ENCODE data around the gene SERPINE3.

SERPINE3 gene

DNA sequence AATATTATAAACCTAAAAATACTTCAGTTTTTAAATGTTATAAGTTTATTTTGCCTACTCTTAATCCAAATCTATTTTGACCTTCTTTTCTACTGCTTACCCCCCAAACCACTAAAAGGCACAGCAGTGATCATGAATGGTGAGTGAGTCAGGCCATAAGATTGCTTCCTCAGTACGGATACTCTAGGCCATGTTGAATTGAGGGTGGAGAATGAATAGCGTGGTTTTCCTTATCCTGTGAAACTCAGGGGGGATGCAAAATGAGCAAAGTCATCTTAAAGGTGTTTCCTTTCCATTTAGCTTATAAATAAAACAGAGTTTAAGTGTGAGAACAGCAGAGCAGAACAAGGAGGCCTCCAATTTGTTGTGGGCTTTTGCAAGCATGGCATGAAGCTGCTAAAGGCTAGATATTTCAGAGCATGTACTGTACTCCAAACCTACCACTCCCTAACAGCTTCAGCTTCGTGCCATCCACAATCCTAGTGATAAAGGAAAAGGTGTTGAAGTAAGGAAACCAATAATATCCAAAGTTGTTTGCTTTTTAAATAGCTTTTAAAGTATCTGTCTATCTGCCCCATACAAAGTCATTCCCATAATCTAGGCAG, 25.0 kb downstream of the SERPINE3 start:
- DNase-seq, result no peak

GRCh38 chr13:51370116-51370515, 30.6 kb downstream of the SERPINE3 start:
- DNase-seq, result no peak

DNA sequence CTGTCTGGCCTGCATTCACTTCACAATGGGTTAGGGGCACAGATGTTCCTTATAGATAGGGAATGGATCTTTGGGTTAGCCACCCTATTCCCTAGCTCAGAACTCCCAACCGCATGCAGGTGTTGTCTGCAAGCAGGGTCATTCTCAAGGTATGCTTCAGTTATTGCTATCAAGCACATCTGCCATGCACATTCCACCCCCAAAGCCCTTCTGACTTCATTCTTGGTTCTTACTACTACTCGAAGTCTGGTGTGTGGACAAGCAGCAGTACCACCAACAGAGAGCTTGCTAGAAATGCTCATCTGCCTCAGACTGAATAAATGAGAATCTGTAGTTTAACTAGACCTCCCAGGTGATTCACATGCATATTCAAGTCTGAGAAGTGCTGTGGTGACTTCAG, 31.3 kb downstream of the SERPINE3 start:
- DNase-seq, result no peak

DNA sequence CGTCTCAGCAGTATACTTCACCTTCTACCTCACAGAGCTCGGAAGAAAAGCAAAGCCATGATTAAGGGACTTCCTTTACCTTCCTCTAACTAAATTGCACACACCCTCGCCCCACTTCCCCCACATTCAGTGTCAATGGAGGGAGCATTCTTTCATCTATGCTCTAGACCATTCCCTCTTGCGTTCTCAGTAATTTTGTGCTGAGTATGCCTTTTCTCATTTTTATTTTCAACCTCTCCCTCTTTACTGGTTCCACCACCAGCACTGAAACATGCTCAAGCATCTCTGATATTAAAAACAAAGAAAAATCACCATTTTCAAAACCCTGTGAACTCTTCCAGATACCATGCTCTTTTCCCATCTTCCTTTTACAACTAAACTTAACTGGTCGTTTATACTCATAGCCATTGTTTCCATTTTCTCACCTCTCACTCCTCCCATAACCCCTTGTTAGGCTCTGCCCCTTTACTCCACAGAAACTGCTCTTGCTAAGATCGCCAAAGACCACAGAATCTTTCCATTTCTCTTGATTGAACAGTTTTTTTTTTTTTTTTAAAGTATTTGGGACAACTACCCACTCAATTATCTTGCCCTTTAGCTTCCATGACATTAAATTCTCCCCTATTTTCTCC, 32.4 kb downstream of the SERPINE3 start:
- DNase-seq, result no peak

GRCh38 chr13:51373451-51373850, 34.0 kb downstream of the SERPINE3 start:
- DNase-seq, result no peak

DNA sequence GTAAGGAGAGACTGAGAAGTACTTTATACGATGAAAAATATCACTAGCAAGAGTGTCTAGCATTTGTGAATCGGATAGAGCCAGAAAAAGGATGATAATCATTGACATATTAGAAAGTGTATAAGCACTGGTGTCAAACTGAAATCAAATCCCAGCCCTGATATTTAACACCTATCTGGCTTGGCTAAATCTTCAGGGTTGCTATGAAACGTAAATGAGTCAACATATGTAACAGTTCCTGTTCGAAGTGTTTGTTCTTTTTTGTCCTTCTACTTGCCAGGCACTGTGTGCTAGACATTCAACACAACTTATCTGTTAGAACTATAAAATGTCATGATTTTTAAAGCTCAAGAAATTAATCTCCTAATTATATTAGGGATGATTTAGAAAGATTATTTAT, 40.8 kb downstream of the SERPINE3 start:
- DNase-seq, result no peak

DNA sequence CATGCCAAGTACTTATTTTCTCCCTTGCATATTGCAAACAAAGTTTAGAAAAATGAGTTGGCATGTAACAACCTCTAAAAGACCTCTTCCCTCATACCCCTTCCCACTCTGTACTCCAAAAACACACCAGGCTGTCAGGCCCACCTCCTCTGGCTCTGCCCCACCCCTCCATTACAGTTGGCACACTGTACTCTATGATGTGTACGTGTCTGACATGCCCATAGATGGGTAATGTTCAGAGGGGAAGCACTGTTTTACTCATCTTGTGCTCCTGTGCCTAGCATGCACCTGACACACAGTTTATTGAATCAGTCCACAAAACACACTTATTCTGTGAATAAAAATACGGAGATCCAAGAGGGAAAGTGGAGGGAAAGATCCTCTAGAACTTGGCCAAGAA, 45.6 kb downstream of the SERPINE3 start:
- no peak for DNase-seq

GRCh38 chr13:51394724-51395123, 55.2 kb downstream of the SERPINE3 start:
- DNase-seq, result no peak

DNA sequence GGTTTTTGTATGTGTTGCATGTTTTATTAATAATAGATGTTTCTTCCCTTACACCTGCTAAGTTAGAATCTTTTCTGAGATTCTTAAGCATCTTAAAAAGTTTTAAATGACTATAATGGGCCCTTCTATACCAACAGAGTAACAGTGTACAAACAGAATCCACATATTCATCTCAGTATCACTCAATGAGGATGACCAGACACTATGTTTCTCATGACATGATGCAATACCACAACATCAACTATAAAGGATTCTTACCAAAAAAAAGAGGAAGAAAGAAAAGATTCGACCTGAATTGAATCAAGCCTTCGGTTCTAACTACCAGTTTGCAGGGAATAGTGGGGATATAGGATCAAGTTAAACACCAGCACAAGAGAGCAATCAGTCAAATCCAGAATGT, 56.9 kb downstream of the SERPINE3 start:
- no peak for DNase-seq

DNA sequence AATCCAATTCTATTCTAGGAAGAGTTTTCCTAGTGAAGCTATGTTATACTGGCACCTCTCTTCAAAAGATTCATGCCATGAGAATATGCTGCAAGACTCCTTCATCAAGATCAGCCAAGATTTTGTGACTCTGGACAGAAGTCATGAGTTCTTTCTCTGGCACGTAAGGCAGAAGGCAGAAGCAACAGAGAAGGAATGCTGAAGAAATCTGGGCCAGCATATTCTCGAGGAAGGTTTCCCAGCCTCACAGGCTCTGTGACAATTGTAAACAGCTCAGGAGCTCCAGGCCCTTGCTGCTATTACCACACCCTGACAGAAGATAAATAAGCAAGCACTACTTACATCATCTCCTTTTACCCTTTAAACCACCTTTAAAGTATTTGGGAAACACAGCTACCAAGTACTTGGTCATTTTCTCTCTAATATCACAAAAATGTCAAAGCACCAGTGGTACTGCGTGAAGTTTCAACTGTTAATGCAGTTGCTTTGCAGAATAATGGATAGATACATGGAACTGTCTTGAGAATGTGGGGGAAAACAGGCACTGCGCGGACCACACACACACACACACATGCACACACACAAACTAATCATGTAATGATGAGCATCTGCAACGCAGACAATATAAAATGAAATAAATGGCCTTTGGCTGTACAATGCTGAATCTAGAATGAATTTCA, 57.9 kb downstream of the SERPINE3 start:
- DNase-seq, result no peak

GRCh38 chr13:51405176-51405575, 65.7 kb downstream of the SERPINE3 start:
- DNase-seq, result no peak

DNA sequence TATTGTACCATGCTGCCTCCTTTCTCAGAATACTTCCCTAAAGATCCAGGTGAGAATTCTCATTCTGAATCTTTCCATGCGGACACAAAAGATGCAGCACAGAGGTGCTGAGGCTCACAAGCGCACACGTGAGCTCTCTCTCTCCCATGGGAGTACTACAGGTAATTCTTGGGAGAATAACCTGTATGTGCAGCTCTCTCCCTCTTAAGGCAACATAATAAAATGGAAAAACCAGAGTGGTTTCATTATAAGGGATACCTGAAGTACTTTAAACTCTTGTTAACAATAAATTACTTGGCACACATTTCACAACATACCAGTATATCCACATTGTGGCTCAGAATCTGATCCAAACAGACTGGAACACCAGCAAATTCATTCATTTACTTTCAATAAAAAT, 72.9 kb downstream of the SERPINE3 start:
- DNase-seq, result no peak
